OCI-LY3 (cell line): Measurements from ENCODE around the gene CDK17.

Experiments
- CTCF ChIP-seq: fragments of 200-600, 300-600 bp; sonication (generic); IDR thresholded peaks from 2 replicates; pipeline ENCODE4 v1.5.1; 2014; ENCODE audit warnings: antibody characterized with exemption, low read length, low read depth
- EZH2phosphoT487 ChIP-seq: fragments of 200-600 bp; shearing (Covaris generic); IDR thresholded peaks from 2 replicates; pipeline ENCODE4 v1.6.1; 2018; ENCODE audit warnings: antibody characterized with exemption, mixed run types, low read depth

- TF ChIP-seq CTCF (no peak), EZH2phosphoT487 (no peak)
Observed at GRCh38 chr12:96261557-96261956, 138.7 kb downstream of the CDK17 start.
